ENCODE results near the gene PKD1L1.
"Not testable (repeated sequence)": the region's sequence is repeated elsewhere in the genome, so short reads cannot be mapped to it uniquely, and the experiment has no call there.

The PKD1L1 gene

GRCh38 chr7:47962262-47962661 lies 14.0 kb upstream of the PKD1L1 start:
- DNase-seq (ENCODE audit: low spot score), result no peak

GRCh38 chr7:47957156-47957555 lies 8.9 kb upstream of the PKD1L1 start:
- no peak for DNase-seq (ENCODE audit: low spot score)

GRCh38 chr7:47956220-47956619 lies 8.0 kb upstream of the PKD1L1 start:
- no peak for DNase-seq (ENCODE audit: low spot score)

DNA sequence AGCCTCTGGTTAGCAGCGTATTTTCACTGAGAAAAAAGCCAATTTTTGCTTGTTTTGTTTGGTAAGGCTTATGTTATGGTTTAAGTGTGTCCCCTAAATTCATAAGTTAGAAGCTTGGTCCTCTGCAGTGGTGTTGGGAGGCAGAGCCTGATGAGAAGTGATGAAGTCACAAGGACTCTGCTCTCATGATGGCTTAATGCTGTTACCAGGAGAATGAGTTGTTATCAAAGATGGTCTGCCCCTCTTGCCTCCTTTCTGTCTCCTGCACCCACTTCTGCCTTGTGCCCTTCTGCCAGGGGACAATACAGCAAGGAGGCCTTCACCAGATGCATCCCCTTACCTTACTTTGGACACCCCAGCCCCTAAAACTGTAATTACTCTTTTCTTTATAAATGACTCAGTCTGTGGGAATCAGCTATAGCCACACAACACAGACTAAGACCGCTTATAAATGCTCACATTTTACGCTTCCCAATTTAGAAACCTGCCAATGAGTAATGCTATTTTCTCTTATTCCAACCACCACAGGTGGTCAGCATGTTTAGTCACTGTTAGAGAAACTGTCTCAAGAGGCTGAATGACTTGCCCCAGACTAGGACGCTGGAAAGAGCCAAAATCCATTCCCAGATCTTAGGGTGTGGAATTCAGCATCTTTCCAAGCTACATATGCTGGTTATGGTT lies 6.1 kb upstream of the PKD1L1 start:
- peak; percentile 33 for DNase-seq (ENCODE audit: low spot score)

GRCh38 chr7:47953822-47954221 lies 5.6 kb upstream of the PKD1L1 start:
- DNase-seq (ENCODE audit: low spot score), result no peak

DNA sequence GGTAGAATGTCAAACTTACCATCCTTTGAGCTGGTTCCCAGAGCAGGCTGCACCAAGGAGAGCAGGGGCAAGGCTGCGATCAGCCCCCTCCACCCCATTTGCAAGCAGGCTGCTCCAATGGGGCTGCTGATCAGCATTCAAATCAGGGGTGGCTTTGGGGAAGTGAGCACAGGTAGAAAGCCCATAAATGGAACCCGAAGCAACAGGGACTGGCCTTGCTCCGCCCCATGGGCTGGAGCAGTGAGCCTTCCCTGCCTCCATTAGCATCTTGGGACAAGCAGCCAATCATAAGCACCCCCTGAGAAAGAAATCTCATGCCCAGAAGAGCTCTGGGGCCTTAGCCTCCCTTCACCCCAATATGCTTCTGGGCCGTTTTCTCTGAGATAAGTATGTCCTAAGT lies 4.0 kb upstream of the PKD1L1 start:
- no peak for DNase-seq (ENCODE audit: low spot score)

- no peak for DNase-seq (ENCODE audit: low spot score)
Measured at GRCh38 chr7:47951374-47951773, 3.1 kb upstream of the PKD1L1 start.

DNA sequence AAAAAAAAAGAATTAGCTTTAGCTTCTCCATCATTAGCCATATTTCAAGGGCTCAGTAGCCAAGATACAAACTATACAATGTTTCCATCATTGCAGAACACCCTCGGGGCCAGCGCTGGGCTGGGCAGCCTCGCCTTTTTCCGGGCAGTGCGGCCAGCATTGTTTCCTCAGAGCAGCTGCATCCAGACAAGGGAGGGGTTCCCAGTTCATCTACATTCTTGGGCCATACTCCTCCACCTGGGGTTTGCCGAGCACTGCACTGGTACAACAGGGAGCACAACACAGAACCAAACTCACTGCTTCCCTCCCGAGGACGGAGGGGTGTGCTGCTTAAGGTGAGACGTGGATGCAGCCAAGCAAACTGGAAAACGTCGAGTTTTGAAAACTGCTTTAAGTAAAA lies 2.4 kb upstream of the PKD1L1 start:
- DNase-seq (ENCODE audit: low spot score), result no peak

DNA sequence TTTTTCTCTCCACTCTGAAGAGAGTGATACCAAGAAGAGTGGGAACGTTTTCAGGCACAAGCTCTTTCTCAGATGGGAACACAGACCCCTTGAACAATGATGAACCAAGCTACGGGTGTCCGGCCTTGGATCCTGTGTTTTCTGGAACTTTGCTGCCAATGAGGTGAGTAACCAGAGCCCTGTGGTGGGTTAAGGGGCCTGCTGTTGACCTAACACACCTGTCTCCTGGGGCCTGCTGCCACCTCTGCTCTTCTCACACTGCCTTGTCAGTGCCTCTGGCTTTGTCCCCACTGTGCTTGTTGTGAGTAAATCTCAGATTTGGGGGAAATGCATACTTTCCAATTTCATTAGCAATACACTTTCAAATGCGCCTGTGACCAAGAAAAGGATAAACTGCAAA lies 1.4 kb upstream of the PKD1L1 start:
- no peak for DNase-seq (ENCODE audit: low spot score)

- DNase-seq (ENCODE audit: low spot score), result no peak
Measured at GRCh38 chr7:47947355-47947749, 914 bp downstream of the PKD1L1 start.

DNA sequence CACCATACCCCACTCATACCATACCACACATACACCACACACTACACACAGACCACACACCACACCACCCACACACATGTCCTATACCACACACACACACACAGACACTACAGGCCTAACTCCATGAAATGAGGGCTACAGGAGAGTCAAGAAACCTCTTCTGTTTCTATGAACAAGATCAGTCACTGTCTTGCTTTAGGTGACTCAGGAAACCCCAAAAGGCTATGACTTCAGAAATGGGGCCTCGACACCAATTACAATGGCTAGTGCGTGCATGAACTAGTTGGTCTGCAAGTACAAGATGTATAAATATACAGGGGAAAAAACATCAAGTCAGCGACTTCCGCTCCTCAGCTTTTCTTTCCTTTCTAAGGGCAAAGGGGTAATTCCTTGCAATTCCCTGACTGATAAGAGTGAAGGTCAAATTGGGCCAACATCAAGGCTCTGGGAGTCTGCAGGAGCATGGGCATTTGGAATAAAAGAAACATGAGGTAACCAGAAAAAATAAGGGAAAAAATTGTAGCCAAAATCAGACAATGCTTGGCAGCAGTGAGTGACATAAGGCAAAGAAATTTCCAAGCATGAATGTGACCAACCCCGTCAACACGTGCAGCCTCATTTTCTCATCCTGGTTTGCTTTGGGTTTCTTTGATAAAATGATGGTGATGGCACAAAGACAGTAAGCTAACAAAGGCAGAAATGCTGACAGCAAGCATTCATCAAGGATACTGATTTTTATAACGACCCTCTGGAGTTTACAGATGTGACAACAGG lies 1.5 kb downstream of the PKD1L1 start:
- DNase-seq (ENCODE audit: low spot score), result no peak

DNA sequence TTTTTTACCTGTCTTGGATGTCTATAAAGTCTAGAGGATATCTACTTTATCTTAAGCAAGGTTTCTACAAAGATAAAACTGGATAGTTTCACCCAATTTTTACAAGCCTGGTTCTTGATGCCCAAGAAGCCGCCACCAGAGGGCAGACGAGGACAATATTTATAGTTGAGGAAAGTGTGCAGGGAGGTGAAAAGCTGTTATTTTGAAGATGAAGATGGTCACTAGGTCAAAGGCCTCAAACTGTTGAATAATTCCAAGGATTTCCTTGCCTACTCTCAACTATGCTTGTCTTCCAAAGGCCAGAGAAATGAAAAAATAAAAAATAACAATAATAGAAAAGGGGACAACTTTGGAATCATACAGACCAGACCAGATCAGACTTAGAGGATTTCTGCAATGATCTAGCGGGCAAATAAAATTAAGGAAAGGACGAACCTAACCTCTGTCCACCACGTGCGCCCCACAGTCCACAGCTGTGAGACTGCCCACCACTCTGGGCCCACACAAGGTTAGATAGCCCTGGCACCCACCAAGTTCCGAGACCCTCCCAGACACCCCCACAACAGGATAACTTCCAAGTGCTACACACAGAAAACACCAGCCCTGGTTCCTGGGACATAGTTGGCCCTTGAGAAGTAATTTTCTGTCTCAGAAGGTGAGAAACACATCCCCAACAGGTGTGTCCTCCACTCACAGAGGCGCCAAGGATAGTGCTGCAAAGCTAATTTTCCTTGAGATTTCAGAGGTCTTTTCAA lies 2.8 kb downstream of the PKD1L1 start:
- peak; percentile 60 for DNase-seq (ENCODE audit: low spot score)

GRCh38 chr7:47944536-47945260 lies 3.6 kb downstream of the PKD1L1 start:
- no peak for DNase-seq (ENCODE audit: low spot score)

- peak; percentile 56 for DNase-seq (ENCODE audit: low spot score)
Measured at GRCh38 chr7:47943676-47944474, 4.4 kb downstream of the PKD1L1 start.

DNA sequence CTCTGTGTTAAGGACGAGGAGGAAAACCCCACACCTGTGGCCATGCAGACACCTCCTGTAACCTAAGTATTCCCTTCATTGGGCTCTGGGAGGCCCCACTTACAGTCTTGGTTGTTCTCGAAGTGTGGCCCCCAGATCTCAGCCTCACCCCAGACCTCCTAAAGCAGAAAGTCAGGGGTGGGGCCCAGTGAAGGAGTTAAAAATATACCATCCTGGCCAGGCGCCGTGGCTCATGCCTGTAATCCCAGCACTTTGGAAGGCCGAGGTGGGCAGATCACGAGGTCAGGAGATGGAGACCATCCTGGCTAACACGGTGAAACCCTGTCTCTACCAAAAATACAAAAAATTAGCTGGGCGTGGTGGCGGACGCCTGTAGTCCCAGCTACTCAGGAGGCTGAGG lies 5.6 kb downstream of the PKD1L1 start:
- not testable (repeated sequence) for DNase-seq (ENCODE audit: low spot score)

DNA sequence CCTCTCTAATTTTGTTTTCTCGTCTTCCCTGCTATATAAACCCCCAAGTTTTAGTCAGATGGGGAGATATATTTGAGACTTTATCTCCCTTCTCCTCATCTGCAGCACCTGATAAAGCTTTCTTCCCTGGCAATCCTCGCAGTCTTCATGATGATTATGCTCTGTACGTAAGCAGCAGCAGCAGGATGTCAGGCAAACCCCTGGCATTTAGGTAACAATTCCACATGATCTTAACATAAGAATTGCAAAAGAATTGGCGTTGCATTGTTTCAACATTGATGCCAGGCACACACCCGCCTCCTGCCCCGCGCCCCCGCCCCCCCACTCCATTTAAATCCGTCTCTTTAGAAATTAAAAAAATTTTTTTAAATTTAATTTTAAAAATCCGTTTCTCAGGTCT lies 6.1 kb downstream of the PKD1L1 start:
- DNase-seq (ENCODE audit: low spot score), result no peak

DNA sequence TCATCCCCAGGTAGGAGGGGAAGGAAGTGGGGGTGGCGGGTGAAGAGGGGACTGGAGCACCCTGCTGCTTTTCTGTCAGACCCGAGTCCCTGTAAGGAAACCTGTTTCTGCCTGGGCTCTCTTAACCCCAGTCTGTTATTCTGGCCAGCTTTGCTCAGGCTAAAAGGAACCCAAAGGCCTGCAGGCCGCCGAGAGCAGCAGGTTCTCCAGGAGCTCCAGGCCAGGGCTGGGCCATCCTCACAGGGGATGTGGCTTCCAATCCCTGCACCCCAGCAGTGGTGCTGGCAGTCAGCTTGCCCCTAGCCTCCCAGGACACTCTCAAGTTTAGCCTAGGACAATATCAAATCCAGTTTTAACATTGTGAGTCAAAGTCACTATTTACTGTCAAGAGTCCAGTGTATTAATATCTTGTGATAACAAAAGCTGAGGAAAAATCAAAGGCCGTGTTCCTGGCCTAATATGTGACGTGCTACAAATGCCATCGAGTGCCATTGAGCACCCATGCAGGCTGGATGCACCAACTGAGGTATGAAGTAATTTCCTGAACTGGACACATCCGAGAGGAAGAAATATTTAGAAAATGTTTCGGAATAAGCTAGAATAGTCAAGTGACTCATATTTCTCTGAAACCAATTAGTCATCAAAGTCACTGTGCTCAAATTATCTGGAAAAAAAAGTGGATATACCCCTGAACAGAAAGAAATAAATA lies 7.0 kb downstream of the PKD1L1 start:
- DNase-seq (ENCODE audit: low spot score), result peak; percentile 83

- DNase-seq (ENCODE audit: low spot score), result peak; percentile 11
Measured at GRCh38 chr7:47940088-47941013, 7.9 kb downstream of the PKD1L1 start.

- no peak for DNase-seq (ENCODE audit: low spot score)
Measured at GRCh38 chr7:47939425-47940036, 8.7 kb downstream of the PKD1L1 start.
